Endothelial cell of umbilical vein (primary cell): ENCODE data around the gene C1QTNF9B. TPM values are rescaled to one million over a fixed set of nuclear protein-coding genes. Genes with fewer than 3 reads are reported as not detected.
"Not testable (repeated sequence)": the region's sequence is repeated elsewhere in the genome, so short reads cannot be mapped to it uniquely, and the experiment has no call there.

Source experiments
- BruUV-seq: library from RNA; stranded (reverse); fragments of 400-500 nt; replicated peaks from 2 replicates; lab custom pipeline; 2021; lab: Mats Ljungman, UMichigan
- CTCF ChIA-PET: fragments of 300-600, 350-600 bp; sonication (Branson Sonifier 250); formaldehyde crosslinking; loops from one replicate; lab custom pipeline; 2021; ENCODE audit warnings: antibody characterized with exemption, inconsistent platforms; lab: Charles Lee
- POLR2A ChIA-PET: fragments of 300-600, 350-600 bp; sonication (Branson Sonifier 250); formaldehyde crosslinking; loops from one replicate; lab custom pipeline; 2021; ENCODE audit warnings: antibody characterized with exemption, inconsistent platforms; lab: Charles Lee
- DNase-seq: peaks from one replicate; pipeline ENCODE4 v3.0.0-alpha.2; 2011; ENCODE audit warnings: low read depth, low spot score
- FAIRE-seq: peaks from 2 replicates; lab custom pipeline; 2011; peaks lifted over from hg19 to GRCh38; lab: Jason Lieb, UNC
- H2AFZ ChIP-seq: 2 replicates; pipeline ENCODE4 v1.6.0; 2012; ENCODE audit warnings: low read depth, low read length, control low read depth, inconsistent platforms
- H3K27ac ChIP-seq: 2 replicates; pipeline ENCODE4 v1.5.1; 2011; ENCODE audit warnings: low read depth, mild to moderate bottlenecking, control low read depth, low read length, moderate library complexity; ENCODE audit not compliant: insufficient read depth
- H3K27me3 ChIP-seq, 2 experiments: 2 replicates each; pipeline versions ENCODE4 v1.6.0 to v1.6.1; 2011; ENCODE audit warnings: low read length in 2 of 2, mixed read lengths in 1 of 2; ENCODE audit not compliant: control insufficient read depth in 2 of 2, insufficient read depth in 2 of 2
- H3K36me3 ChIP-seq, 2 experiments: 2 replicates in 1 of 2; 3 replicates in 1 of 2; pipeline ENCODE4 v1.5.1; 2011; ENCODE audit warnings: low read length in 2 of 2, mild to moderate bottlenecking in 1 of 2, moderate library complexity in 1 of 2; ENCODE audit not compliant: control insufficient read depth in 2 of 2, insufficient read depth in 2 of 2; ENCODE audit errors: extremely low read depth in 1 of 2
- H3K4me1 ChIP-seq: 3 replicates; pipeline ENCODE4 v1.5.1; 2011; ENCODE audit warnings: mild to moderate bottlenecking, low read length; ENCODE audit not compliant: control insufficient read depth, insufficient read depth; ENCODE audit errors: extremely low read depth
- H3K4me2 ChIP-seq: 2 replicates; pipeline ENCODE4 v1.6.1; 2011; ENCODE audit warnings: low read length, control low read depth, mixed read lengths; ENCODE audit not compliant: insufficient read depth
- H3K4me3 ChIP-seq, 3 experiments: fragments of 200-600 bp in 1 of 3; sonication (generic), shearing (Covaris generic) in 1 of 3; replicated peaks in 1 of 3; 2 replicates each; pipeline ENCODE4 v1.5.1; 2011 to 2016; ENCODE audit warnings: control low read depth in 3 of 3, low read length in 3 of 3, mild to moderate bottlenecking in 2 of 3, inconsistent platforms in 1 of 3, low read depth in 1 of 3, moderate library complexity in 1 of 3; ENCODE audit not compliant: insufficient read depth in 1 of 3
- H3K79me2 ChIP-seq: 2 replicates; pipeline ENCODE4 v1.6.0; 2012; ENCODE audit warnings: low read length, inconsistent platforms; ENCODE audit not compliant: control insufficient read depth, insufficient read depth
- H3K9ac ChIP-seq: replicated peaks from 2 replicates; pipeline ENCODE3; 2011; ENCODE audit warnings: low read length, control low read depth; ENCODE audit not compliant: insufficient read depth; ENCODE audit errors: extremely low read depth
- H3K9me1 ChIP-seq: replicated peaks from 3 replicates; pipeline ENCODE4 v1.6.0; 2011; ENCODE audit warnings: mild to moderate bottlenecking, low read length; ENCODE audit not compliant: control insufficient read depth, insufficient read depth; ENCODE audit errors: extremely low read depth
- H3K9me3 ChIP-seq: replicated peaks from 2 replicates; pipeline ENCODE4 v1.5.1; 2012; ENCODE audit warnings: low read length, inconsistent platforms; ENCODE audit not compliant: control insufficient read depth, insufficient read depth
- H4K20me1 ChIP-seq: replicated peaks from 2 replicates; pipeline ENCODE3; 2011; ENCODE audit warnings: mild to moderate bottlenecking, low read length; ENCODE audit not compliant: control insufficient read depth, insufficient read depth; ENCODE audit errors: extremely low read depth
- CTCF ChIP-seq, 2 donors: IDR thresholded peaks; 1 replicate in 1 of 2; 2 replicates in 1 of 2; pipeline ENCODE4 v1.5.1; 2011; ENCODE audit warnings: low read length in 2 of 2, mild to moderate bottlenecking in 2 of 2, moderate library complexity in 2 of 2, control low read depth in 1 of 2, inconsistent platforms in 1 of 2, low read depth in 1 of 2; ENCODE audit not compliant: insufficient read depth in 1 of 2; ENCODE audit errors: extremely low read depth in 1 of 2
- EZH2 ChIP-seq: IDR thresholded peaks from 2 replicates; pipeline ENCODE4 v1.6.1; 2012; ENCODE audit warnings: borderline replicate concordance, low read depth, mild to moderate bottlenecking, moderate library complexity, low read length, inconsistent platforms; ENCODE audit not compliant: severe bottlenecking
- FOS ChIP-seq: IDR thresholded peaks from 2 replicates; pipeline ENCODE4 v1.6.1; 2011; ENCODE audit warnings: mild to moderate bottlenecking, low read length, moderate library complexity, borderline replicate concordance; ENCODE audit not compliant: insufficient read depth
- GATA2 ChIP-seq: IDR thresholded peaks from 2 replicates; pipeline ENCODE4 v1.7.0; 2011; ENCODE audit warnings: low read depth, mild to moderate bottlenecking, moderate library complexity, mixed read lengths, low read length; ENCODE audit not compliant: insufficient read length, insufficient read depth
- JUN ChIP-seq: IDR thresholded peaks from 2 replicates; pipeline ENCODE4 v1.6.1; 2011; ENCODE audit warnings: borderline replicate concordance, low read depth; ENCODE audit not compliant: insufficient read length, insufficient read depth
- MYC ChIP-seq: IDR thresholded peaks from one replicate; pipeline ENCODE4 v1.6.1; 2011; ENCODE audit warnings: mild to moderate bottlenecking, low read depth, low read length
- POLR2A ChIP-seq: IDR thresholded peaks from 2 replicates; pipeline ENCODE4 v1.6.1; 2012; ENCODE audit warnings: low read depth, mild to moderate bottlenecking, control low read depth, low read length
- POLR2AphosphoS5 ChIP-seq: IDR thresholded peaks from 2 replicates; pipeline ENCODE4 v1.6.1; 2012; ENCODE audit warnings: low read depth, mild to moderate bottlenecking, control low read depth, low read length, moderate library complexity; ENCODE audit not compliant: insufficient read depth
- dilution Hi-C: fragments of 300-500 bp; cut with MboI; formaldehyde crosslinking; loops from one replicate; pipeline ENCODE4 v1.15.0; 2019; ENCODE audit warnings: low sequenced_read_pairs; ENCODE audit not compliant: extremely low pct_ligation_motif_present
- intact Hi-C: fragments of 100-400 bp; cut with micrococcal nuclease; formaldehyde crosslinking; loops from one replicate; pipeline ENCODE4 v1.10.0; 2022
- polyA plus RNA-seq, 4 experiments: library from polyadenylated mRNA; depleted of rRNA in 3 of 4; stranded (reverse) in 3 of 4; unstranded in 1 of 4; fragments of >200 nt; gene quantifications; 2 replicates each; pipeline versions ENCODE4 v1.2.1 to v1.2.3, GENCODE V29; 2011 to 2012; ENCODE audit warnings: missing spikeins in 1 of 4
- total RNA-seq: library from RNA; stranded (reverse); gene quantifications from 2 replicates; pipeline ENCODE4 v1.2.3, GENCODE V29; 2021
- TF ChIP-seq, protein P1 (sequence below): IDR thresholded peaks from 2 replicates; pipeline ENCODE4 v1.6.1; 2011; ENCODE audit not compliant: insufficient read depth, insufficient read length

Gene C1QTNF9B
- total and polyA plus RNA-seq, 2 donors (not counting 3 experiments of a cell fraction or from before 2014, with no cell fraction given) = 0.06 TPM; not detected in 1

DNA sequence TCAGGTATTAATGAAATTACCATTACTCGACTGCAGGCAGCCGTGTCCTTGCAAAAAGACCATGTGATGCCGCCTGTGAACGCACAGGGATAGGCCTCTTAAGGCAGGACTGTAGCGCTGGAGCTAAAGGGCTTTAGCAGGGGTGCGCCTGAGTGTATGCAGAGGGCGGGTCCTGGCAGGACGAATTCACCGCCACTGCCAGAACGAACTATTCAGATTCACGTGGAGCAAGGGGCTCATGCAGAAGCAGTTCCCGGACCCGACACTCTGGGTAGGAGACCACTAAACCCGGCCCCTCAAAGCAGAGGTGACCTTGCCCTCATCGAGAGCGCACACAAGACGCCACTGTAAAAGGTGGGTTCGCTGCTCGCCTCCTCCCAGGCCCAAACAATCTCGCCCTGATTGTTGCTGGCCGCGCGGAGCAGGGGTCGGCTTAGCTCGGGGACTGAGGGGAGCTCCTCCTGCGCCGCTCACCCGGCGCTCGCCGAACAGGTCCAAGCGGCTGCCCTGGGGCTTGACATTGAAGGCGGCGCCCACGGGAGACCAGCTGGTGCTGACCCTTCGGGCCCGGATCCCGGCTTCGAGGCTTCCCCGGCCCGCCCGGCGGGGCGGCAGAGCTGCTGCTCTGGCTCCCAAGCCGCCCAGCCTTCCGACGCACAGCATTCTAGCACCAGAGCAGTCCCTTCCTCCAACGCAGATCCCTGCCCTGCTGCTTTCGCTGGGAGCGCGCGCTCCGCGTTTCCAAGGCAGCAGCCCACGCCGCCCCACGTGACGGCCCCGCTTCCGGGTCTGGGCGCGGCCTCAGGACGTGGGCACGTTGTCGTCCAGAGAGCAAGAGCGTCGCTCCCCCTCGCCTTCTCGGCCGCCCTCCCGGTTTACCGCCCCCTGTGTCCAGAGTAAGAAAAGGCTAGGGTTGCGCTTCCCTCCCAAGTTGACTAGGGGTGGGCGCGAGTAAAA is 8.4 kb downstream of the C1QTNF9B start, which contains the start of gene MIPEP:
Gene MIPEP (minus strand): TSS at position 743 of the 957 bp plus-strand sequence. CDS start 80 bp downstream, at position 663.
- H3K4me1 ChIP-seq = peaks cover 10% of the 10 kb centered on the region
- peaks cover 8% of the 10 kb centered on the region for H3K79me2 ChIP-seq
- dilution Hi-C loops = no loop called here
- ChIA-PET CTCF (interaction anchor here (0.7 to 2.6 kb wide), 13 partner anchors 10 to 420 kb away, joined by 3 to 16 read pairs (median 5); no protein-coding TSS in a partner anchor), POLR2A (no interaction called here)
- intact Hi-C loops = loop anchor here (1.0 to 5.0 kb wide), 4 partner anchors 312 to 567 kb away; no protein-coding TSS in a partner anchor
- H3K4me2 ChIP-seq = peak within 1 kb of the TSS; percentile 84
- H3K9me1 ChIP-seq = no peaks in the 10 kb centered on the region
- H3K4me3 ChIP-seq = peak within 1 kb of the TSS; percentile 61 to 69 (median 61)
- no peaks in the 10 kb centered on the region for H4K20me1 ChIP-seq
- FAIRE-seq (peak; percentile 80), DNase-seq (peak; percentile 97)
- H3K9ac ChIP-seq = peak within 1 kb of the TSS; percentile 65
- peak within 1 kb of the TSS; percentile 97 for H2AFZ ChIP-seq
- H3K9me3 ChIP-seq = no peaks in the 10 kb centered on the region
- TSS peak; percentile 62 for BruUV-seq
- no peaks in the 10 kb centered on the region for H3K36me3 ChIP-seq
- H3K27me3 ChIP-seq = no peaks in the 10 kb centered on the region
- peak within 1 kb of the TSS; percentile 50 for H3K27ac ChIP-seq
- TF ChIP-seq EZH2 (no peak), FOS (no peak), CTCF (IDR thresholded peaks at IDR 0.05; ENCODE audit: extremely low read depth in 1 of 2, insufficient read depth in 1 of 2, low read depth in 1 of 2, low read length in 2 of 2) (peak; percentile 78 to 84), GATA2 (no peak), MYC (peak; percentile 40), JUN (no peak), POLR2AphosphoS5 (peak; percentile 44), POLR2A (no peak)
- TF ChIP-seq, protein P1, sequence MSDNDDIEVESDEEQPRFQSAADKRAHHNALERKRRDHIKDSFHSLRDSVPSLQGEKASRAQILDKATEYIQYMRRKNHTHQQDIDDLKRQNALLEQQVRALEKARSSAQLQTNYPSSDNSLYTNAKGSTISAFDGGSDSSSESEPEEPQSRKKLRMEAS = peak; percentile 98

GRCh38 chr13:23884361-23884760 is 12.9 kb downstream of the C1QTNF9B start:
- H3K27ac ChIP-seq, H3K4me2 ChIP-seq, intact Hi-C loops, H3K79me2 ChIP-seq, H3K36me3 ChIP-seq, H3K27me3 ChIP-seq, H3K9me3 ChIP-seq, CTCF ChIA-PET, H3K4me3 ChIP-seq, FAIRE-seq, dilution Hi-C loops, DNase-seq, H3K9ac ChIP-seq, H4K20me1 ChIP-seq, H3K9me1 ChIP-seq, POLR2A ChIA-PET, BruUV-seq, H3K4me1 ChIP-seq, H2AFZ ChIP-seq: not testable (repeated sequence)
